Tibial nerve (tissue), 4 donors: ENCODE measurements around the gene KCNA10. TPM values are rescaled to one million over a fixed set of nuclear protein-coding genes. Genes with fewer than 3 reads are reported as not detected.

Source experiments
- DNase-seq, 2 donors: peaks; one replicate each; pipeline ENCODE4 v3.0.0-alpha.2; 2019; ENCODE audit warnings: low spot score in 2 of 2
- H3K27ac ChIP-seq, 4 donors: fragments of 200-600 bp; sonication (generic) in 3 of 4; one replicate each; pipeline ENCODE4 v1.5.1; 2017 to 2019; ENCODE audit warnings: mild to moderate bottlenecking in 1 of 4
- H3K27me3 ChIP-seq, 2 donors: fragments of 200-600 bp; sonication (generic) in 1 of 2; one replicate each; pipeline versions ENCODE4 v1.5.1 to v1.6.0; 2017 to 2019
- H3K36me3 ChIP-seq, 3 donors: fragments of 200-600 bp; sonication (generic); one replicate each; pipeline ENCODE4 v1.5.1; 2018 to 2019
- H3K4me1 ChIP-seq, 4 donors: fragments of 200-600 bp; sonication (generic) in 3 of 4; one replicate each; pipeline ENCODE4 v1.5.1; 2017 to 2019
- H3K4me3 ChIP-seq, 4 donors: fragments of 200-600 bp; sonication (generic) in 3 of 4; one replicate each; pipeline ENCODE4 v1.5.1; 2017 to 2019; ENCODE audit warnings: mild to moderate bottlenecking in 1 of 4, moderate library complexity in 1 of 4
- H3K9me3 ChIP-seq, 4 donors: fragments of 200-600 bp; sonication (generic) in 3 of 4; one replicate each; pipeline ENCODE4 v1.5.1; 2017 to 2019
- CTCF ChIP-seq, 5 experiments: fragments of 200-600 bp in 3 of 5; fragments of 450-650 bp in 2 of 5; sonication (generic) in 3 of 5; IDR thresholded peaks; one replicate each; pipeline ENCODE4 v1.5.1; 2016 to 2019; ENCODE audit warnings: antibody characterized with exemption in 5 of 5, mild to moderate bottlenecking in 3 of 5, moderate library complexity in 2 of 5
- EP300 ChIP-seq, 2 donors: sonication (generic); formaldehyde crosslinking; IDR thresholded peaks; one replicate each; pipeline ENCODE4 v1.6.1; 2017; ENCODE audit warnings: antibody characterized with exemption in 2 of 2, mild to moderate bottlenecking in 1 of 2
- POLR2A ChIP-seq, 2 donors: fragments of 450-650 bp; IDR thresholded peaks; one replicate each; pipeline ENCODE4 v1.6.1; 2017; ENCODE audit warnings: antibody characterized with exemption in 2 of 2, mild to moderate bottlenecking in 2 of 2, moderate library complexity in 2 of 2
- WGBS, 2 donors: methylation state at CpG; one replicate each; pipeline ENCODE4 v1.1.5; 2018; 5-methylcytosine and 5-hydroxymethylcytosine counted together
- total RNA-seq, 4 donors: library from RNA; depleted of rRNA; stranded (reverse); fragments of >200 nt; gene quantifications; one replicate each; pipeline ENCODE4 v1.1.0, GENCODE V29; 2016

Gene KCNA10
- total RNA-seq, 4 donors from 2014 or later = not detected

GRCh38 chr1:110484801-110485200, 34.2 kb downstream of the KCNA10 start:
- Histone ChIP-seq H3K27me3 (no peaks in the 10 kb centered on the region), H3K36me3 (no peaks in the 10 kb centered on the region), H3K4me1 (peaks cover 0 to 14% (median 0%) of the 10 kb centered on the region in 4 donors), H3K4me3 (no peak overlapping the region), H3K9me3 (no peaks in the 10 kb centered on the region), H3K27ac (no peak overlapping the region)
- no peak for TF ChIP-seq CTCF (IDR thresholded peaks at IDR 0.05)
- no peak for TF ChIP-seq POLR2A (IDR thresholded peaks at IDR 0.05)
- no peak for TF ChIP-seq EP300 (IDR thresholded peaks at IDR 0.05)
- WGBS, 2 donors = 76 to 83% methylated on average over 11 to 12 of the region's 12 CpGs
- DNase-seq = no peak

- Histone ChIP-seq H3K27me3 (no peaks in the 10 kb centered on the region), H3K36me3 (no peaks in the 10 kb centered on the region), H3K27ac (no peak overlapping the region), H3K4me1 (peaks cover 0 to 14% (median 0%) of the 10 kb centered on the region in 4 donors), H3K9me3 (no peaks in the 10 kb centered on the region), H3K4me3 (no peak overlapping the region)
- TF ChIP-seq CTCF (IDR thresholded peaks at IDR 0.05) (no peak), EP300 (IDR thresholded peaks at IDR 0.05) (no peak), POLR2A (IDR thresholded peaks at IDR 0.05) (no peak)
- DNase-seq = no peak
- 77 to 80% methylated on average over 9 of the region's 9 CpGs for WGBS, 2 donors
Measured at GRCh38 chr1:110483308-110483685, 35.7 kb downstream of the KCNA10 start.

- H3K4me3 ChIP-seq = no peak overlapping the region
- H3K9me3 ChIP-seq = no peaks in the 10 kb centered on the region
- TF ChIP-seq EP300 (IDR thresholded peaks at IDR 0.05) = no peak
- TF ChIP-seq CTCF (IDR thresholded peaks at IDR 0.05) = no peak
- TF ChIP-seq POLR2A (IDR thresholded peaks at IDR 0.05) = no peak
- peaks cover 0 to 14% (median 0%) of the 10 kb centered on the region in 4 donors for H3K4me1 ChIP-seq
- H3K27me3 ChIP-seq = no peaks in the 10 kb centered on the region
- DNase-seq = no peak
- H3K36me3 ChIP-seq = no peaks in the 10 kb centered on the region
- WGBS, 2 donors = 47 to 54% methylated on average over 18 of the region's 18 CpGs
- H3K27ac ChIP-seq = no peak overlapping the region
Measured at GRCh38 chr1:110482662-110483307, 36.2 kb downstream of the KCNA10 start.

GRCh38 chr1:110481968-110482623, 36.9 kb downstream of the KCNA10 start:
- no peak for DNase-seq
- WGBS, 2 donors = 42 to 46% methylated on average over 12 of the region's 12 CpGs
- H3K4me3 ChIP-seq = no peak overlapping the region

More at GRCh38 chr1:110481968-110482623, 36.9 kb downstream of the KCNA10 start:
- Histone ChIP-seq H3K27ac (no peak overlapping the region), H3K27me3 (no peaks in the 10 kb centered on the region), H3K36me3 (no peaks in the 10 kb centered on the region), H3K9me3 (no peaks in the 10 kb centered on the region), H3K4me1 (peaks cover 0 to 14% (median 0%) of the 10 kb centered on the region in 4 donors)
- TF ChIP-seq EP300 (IDR thresholded peaks at IDR 0.05) = no peak
- no peak for TF ChIP-seq POLR2A (IDR thresholded peaks at IDR 0.05)
- TF ChIP-seq CTCF (IDR thresholded peaks at IDR 0.05) = no peak
